Left lobe of liver (tissue), 2 donors: ENCODE data around the gene CHMP6. TPM values are rescaled to one million over a fixed set of nuclear protein-coding genes. Genes with fewer than 3 reads are reported as not detected.

Experiments
- ATAC-seq: fragments of 200-7000 bp; cut with Tn5 transposase; one replicate; pipeline ENCODE4 v1.9.1; 2020; ENCODE audit warnings: mild to moderate bottlenecking, moderate library complexity
- DNase-seq: peaks from one replicate; pipeline ENCODE4 v3.0.0-alpha.2; 2020; ENCODE audit warnings: low spot score
- total RNA-seq: library from RNA; stranded (reverse); gene quantifications from one replicate; pipeline ENCODE4 v1.2.1, GENCODE V29; 2021
- donor health status: DM: no; HTN: no; CAD: no; lungs with moderate emphysema.
- donor health status: DM: no; HTN: yes; CAD: no.

CHMP6 gene
- total RNA-seq, 1 donor from 2014 or later: 16.5 TPM

DNA sequence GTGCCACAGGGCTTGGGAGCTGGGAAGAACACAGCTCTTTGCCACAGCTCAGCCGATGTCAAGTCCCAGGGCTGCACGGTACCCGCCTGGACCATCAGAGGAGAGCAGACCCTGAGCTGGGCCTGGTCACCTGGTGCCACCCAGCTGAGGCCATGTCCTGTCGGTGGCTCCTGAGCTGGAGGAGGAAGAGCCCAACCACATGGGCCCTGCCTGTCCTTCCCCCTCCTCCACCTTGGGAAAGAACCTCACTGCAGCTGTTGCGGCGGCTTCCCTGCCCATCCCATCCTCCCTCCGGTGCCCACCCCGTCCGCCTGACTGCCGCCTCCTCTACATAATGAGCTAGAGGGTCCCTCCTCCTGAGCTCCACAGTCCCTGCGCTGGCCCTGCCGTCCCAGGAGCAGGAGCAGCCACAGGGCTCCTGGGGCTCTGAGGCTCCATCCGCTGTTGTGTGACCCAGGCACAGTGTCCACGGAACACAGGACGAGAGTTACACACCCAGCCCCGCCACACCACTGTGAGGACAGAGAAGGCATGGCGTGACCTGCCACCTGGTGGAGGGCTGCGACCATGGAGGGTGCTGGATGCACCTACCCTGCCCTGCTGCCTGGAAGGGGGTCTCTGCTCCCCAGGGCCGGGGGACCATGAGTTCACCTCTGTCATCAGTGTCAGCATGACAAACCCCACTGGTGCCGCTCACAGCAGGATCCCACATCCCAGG, 21.4 kb upstream of the CHMP6 start:
- DNase-seq (no peak), ATAC-seq (peak; percentile 62)

DNA sequence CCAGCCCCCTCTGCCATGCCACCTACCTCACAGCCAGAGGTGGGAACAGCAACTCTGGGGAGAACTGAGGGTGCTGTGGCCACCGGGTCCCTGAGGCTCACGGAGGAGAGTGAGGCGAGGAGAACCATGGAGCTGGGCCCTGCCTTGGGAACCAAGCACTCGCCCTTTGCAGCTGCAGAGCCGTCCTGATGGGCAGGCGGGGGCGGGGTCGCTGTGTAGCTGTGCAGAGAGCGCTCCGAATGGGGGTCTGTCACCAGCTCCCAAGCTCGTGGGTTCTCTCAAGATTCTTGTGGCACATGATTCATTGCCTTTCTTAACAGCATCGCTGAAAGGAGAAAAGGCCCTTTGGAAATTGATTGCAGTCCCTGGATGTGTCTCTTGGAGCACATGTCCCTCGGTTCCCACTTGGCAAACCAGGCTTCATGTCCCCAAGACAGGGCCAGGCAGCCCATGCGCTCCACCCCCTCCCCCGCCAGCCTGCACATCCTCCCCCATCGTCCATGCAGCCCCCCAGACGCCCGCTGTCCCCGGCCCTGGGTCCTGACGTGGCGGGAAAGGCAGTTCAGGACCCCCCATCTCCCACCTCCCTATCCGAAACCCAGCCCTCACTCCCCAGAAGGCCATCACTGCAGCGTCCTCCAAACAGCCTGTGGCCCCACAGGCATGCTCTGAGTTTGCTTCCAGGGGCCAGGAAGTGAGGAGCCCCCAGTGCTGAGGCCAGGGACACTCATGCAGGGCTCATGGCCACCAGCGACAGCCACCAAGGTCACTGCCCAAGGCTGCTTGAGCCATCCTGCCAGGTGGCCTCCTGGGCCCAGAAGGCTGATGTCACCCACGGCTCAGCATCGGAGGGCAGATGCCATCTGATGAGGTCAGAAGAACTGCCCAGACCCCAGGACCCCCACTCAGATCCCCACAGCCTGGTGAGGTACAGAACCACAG, 20.6 kb upstream of the CHMP6 start:
- no peak for DNase-seq
- ATAC-seq: no peak

DNA sequence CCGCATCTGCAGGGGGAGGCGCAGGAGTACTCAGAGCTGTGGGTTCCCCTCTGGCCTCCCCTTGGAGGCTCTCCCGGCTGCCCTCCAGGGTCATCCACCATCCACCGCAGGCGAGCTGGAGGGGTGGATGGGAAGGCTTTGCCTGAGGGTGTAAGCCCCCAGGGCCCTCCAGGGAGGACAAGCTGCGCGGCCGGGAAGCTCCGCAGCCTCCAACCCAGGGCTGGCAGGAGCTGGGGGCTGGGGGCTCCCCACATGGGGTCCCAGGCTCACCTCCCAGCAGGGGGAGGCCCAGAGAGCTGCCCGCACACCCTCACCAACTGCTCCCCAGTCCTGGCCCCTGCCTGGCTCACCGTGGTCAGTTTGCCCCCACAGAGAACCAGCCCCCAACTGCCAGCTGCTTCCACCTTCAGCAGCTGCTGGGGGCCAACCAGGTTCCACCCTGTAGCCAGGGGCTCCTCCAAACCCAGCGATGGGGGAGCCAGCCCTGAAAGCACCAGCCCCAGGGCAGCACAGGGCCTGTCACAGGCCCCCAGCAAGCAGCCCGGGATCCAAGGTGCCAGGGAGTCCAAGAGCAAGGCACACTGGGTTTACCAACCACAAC, 19.8 kb upstream of the CHMP6 start:
- DNase-seq (no peak), ATAC-seq (no peak)

DNA sequence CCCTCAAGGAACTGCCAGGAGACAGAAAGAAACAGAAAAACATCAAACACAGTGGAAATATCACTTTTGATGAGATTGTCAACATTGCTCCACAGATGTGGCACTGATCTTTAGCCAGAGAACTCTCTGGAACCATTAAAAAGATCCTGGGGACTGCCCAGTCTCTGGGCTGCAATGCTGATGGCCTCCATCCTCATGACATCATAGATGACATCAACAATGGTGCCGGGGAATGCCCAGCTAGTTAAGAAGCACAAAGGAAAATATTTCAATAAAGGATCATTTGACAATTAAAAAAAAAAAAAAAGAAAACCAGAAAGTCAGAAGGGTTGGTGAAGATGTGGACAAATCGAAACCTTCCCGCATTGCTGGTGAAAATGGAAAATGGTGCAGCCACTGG, 14.9 kb upstream of the CHMP6 start:
- DNase-seq: no peak
- no peak for ATAC-seq

DNA sequence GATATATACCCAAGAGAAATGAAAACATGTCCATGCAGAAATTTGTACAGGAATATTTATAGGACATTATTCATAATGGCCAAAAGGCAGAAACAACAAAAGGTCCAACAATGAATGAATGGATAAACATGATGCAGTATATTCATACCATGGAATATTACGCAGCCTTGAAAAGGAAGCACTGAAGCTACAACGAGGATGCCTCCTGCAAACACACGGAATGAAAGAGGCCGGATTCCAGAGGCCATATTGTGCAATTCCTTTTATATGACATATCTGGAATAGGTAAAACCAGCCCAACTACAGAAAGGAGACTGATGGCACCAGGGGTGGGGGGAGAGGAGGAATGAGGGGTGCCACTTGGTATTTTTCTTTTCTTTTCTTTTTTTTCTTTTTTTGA, 14.5 kb upstream of the CHMP6 start:
- ATAC-seq: no peak
- no peak for DNase-seq

DNA sequence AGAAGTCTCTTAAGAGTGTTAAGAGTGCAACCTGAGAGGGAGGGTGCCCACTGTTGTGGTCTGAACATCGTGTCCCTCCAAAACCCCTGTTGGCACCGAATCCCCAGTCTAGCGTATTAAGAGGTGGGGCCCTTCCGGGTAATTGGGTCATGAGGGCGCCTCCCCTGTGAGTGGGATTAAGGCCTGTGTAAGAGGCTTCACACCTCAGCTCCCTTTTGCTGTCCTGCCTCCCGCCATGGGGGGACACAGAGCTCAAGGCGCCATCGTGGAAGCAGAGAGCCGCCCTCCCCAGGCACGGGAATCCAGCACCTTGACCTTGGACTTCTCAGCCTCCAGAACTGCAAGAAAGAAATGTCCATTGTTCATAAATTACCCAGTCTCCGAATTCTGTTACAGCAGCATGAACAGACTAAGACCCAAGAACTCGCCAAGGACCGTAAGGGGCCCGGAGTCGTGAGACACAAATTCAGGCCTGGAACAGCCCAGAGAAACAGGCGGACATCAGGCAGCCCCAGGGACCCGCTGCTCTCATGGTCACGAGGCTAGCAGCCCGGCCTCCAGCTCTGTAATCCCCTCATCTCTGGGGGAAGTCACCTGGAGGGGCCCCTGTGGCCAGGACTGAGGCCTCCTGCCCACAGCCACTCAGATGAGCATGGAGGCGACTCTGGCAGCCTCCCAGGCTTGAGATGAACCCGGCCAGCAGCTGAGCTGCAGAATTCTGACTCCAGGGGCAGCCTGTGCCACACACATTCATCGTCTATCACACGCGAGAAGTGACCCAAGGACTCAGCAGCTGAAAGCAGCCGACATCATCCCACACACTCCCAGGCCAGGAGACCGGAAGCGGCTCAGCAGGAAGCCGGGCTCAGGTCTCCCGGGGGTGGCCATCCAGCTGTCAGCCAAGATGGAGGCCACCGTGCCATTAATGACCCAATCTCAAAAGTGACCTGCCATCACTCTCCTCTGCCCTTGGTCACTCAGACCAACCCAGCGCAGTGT, 12.8 kb upstream of the CHMP6 start:
- ATAC-seq (no peak), DNase-seq (no peak)

DNA sequence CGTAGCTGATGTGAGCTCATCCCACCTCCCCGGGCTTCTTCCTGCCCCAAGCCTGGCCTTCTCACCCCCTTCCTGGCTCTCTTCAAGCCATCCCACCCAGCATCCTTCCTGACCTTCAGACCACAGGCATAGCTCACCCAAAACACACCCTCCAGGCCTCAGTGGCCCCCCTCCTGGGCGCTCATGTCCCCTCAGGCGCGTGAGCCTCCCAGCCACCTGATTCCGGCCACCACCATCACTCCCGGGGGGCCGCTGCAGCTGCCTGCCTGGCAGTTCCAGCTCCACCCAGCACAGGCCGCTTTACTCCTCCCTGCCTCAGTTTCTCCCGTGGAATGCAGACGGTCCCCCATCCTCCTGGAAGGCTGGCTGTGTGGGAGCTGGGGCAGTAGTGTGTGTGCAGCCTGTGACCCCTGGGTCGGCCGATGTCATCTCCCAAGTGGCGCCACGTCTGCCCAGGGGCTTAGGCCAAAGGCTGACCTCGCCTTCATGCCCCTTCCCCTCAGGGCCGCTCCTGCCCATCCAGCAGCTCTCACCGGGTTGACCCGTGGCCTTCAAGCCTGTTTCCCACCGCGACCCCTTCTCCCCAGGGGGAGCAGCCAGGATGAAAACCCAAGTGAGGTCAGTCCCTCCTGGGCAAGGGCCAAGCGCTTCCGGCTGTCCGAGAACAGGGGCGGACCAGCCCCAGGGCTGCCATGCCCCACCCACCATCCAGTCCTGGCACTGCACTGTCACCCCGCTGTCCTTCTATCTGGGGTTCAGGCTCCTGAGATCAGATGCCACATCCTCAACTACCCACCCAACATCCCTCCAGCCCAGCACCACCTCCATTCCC, 11.9 kb upstream of the CHMP6 start:
- DNase-seq (no peak), ATAC-seq (no peak)

DNA sequence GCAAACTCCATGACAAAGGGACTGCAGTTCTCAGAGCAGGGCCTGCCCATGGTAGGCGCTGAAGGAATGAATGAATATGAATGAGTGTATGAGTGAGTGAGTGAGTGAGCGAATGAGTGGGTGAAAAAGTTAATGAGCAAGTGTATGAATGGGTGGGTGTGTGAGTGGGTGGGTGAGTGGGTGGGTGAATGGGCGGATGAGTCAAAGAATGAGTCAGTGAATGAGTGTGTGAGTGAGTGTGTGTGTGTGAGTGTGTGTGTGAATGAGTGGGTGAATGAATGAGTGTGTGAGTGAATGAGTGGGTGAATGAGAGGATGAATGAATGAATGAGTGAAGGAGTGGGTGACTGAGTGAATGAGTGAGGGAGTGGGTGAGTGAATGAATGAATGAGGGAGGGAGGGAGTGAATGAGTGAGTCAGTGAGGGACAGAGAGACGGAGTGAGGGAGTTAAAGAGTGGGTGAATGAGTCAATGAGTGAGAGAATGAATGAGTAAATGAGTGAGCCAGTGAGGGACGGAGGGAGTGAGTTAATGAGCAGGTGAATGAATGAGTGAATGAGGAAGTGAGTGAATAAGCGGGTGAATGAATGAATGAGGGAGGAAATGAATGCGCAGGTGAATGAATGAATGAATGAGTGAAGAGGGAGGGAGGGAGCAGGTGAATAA, 11.1 kb upstream of the CHMP6 start:
- ATAC-seq (no peak), DNase-seq (no peak)

DNA sequence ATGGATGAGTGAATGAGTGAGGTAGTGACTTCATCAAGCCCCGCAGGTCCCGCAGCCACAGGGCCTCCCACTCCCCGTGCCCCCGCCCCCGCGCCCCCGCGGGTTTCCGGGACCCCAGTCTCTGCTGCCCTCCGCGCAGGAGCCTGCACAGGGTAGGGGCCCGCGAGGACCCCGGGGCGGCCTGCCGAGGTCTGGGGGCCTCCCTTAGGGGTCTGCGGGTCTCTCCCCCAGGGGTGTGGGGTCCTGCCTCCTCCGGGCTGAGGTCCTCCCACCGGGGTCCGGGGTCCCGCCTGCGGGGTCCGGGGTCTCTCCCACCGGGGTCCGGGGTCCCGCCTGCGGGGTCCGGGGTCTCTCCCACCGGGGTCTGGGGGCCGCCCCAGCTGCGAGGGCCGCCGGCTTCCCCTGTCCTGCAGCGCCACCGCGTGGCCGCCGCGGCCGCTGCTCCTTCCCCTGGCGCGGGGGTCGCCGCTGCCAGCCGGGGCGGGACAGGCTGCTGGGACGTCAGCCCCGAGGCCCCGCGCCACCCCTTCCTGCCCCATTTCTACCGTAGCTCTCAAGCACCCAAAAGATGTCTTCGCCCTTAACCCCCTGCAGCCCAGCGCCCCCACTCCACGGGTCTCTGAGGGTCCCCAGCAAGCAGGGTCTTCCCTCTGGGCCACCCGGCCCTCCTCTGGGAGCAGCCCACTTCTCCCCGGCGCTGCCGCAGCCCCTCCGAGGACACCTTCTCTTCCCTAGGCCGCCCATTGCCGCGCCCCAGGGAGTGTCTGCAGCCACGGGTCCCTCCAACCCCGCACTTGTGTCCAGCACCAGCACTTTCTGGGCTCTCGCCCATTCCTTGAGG, 10.4 kb upstream of the CHMP6 start:
- peak; percentile 55 for ATAC-seq
- DNase-seq: no peak

DNA sequence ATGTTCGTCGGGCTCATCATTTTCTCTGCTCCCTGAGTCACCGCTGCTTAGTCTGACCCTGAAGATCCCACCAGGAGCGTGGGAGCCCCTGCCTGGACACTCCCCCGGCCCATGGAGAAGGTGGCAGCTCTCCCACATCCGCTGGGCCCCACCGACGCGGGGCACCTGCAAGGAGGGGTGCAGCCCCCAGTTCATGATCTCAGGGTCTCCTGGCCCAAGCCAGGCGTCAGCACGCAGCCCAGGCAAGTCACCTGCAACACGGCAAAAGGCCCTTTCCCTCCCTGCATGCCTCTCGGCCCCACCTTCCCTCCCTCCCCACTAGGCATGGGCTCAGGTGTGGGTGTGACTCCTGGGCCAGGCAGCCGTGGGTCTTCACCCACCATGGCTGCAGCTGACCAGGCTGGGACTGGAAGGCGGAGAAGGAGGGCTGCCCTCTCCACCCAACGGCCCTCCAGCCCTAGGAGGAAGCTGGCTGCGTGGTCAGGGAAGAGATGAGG, 9.7 kb upstream of the CHMP6 start:
- ATAC-seq (peak; percentile 5), DNase-seq (no peak)

DNA sequence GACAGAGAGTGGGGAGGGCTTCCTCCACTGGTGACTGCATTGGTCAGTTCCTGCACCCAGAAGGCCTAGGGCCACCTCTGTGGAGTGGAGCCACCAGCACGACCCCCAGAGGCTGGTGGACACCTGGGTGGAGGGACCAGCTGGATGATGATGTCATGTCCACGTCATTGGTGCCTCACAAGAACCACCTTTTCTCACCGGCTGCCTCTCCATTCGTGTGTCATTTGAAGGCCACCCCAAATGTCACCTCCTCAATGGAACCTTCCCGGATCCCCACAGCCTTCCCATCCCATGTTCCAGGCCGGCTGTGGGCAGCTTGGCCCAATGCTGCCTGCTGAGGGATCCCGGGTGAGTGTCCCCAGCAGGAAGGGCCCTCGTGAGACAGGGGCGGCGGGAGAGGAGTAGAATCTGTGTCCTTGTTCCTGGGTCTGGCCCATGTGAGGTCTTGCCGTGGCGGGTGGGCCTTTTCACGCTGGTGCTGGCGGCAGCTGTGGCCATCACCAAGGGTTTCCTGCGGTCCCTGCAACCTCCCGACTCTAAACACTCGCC, 9.1 kb upstream of the CHMP6 start:
- DNase-seq: no peak
- no peak for ATAC-seq

DNA sequence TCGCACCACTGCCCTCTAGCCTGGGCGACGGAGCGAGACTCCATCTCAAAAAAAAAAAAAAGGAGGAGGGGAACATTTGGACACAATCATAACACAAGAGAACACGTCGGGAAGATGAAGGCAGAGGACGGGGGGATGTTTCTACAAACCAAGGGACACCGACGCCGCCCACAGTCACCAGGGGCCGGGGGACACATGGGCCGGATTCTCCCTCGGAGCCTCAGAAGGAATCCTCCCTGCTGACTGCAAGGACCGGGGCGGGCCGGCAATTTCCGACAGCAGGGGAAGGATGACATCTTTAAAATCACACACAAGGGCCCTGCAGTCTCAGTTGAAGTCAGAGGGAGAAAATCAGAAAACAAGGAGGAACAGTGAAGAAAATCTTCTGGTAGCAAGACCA, 8.1 kb upstream of the CHMP6 start:
- DNase-seq (no peak), ATAC-seq (no peak)

DNA sequence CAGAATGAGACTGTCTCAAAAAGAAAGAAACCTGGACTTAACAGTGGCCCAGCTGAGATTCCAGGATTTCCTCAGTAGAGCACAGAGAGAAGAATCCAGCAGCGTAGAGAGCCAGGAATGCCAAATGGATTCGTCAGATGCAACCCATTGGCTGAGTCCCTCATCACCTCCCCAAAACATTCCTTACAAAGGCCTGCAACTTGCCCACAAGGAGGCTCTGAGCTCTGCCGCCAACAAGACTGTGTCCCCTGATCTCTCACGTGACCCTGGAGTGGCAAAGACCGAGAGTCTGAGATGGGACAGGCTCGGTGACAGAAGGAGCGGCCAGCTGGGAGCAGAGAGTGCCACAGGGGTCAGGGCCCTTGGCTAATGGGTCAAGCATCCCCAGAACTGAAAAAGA, 6.9 kb upstream of the CHMP6 start:
- ATAC-seq (no peak), DNase-seq (no peak)

DNA sequence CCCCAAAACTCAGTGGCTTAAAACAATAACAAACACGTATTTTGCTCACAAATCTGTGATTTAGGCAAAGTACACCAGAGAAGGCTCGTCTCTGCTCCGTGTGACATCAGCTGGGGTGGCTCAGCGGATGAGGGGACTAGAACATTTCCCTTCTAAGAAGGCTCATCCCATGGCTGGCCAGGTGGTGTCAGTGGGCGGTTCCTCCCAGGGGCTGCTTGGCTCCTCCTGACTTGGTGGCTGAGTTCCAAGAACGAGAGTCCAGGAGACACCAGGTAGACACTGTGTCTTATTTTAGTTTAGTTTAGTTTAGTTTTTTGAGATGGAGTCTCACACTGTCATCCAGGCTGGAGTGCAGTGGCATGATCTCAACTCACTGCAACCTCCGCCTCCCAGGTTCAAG, 5.6 kb upstream of the CHMP6 start:
- ATAC-seq: no peak
- DNase-seq: no peak

DNA sequence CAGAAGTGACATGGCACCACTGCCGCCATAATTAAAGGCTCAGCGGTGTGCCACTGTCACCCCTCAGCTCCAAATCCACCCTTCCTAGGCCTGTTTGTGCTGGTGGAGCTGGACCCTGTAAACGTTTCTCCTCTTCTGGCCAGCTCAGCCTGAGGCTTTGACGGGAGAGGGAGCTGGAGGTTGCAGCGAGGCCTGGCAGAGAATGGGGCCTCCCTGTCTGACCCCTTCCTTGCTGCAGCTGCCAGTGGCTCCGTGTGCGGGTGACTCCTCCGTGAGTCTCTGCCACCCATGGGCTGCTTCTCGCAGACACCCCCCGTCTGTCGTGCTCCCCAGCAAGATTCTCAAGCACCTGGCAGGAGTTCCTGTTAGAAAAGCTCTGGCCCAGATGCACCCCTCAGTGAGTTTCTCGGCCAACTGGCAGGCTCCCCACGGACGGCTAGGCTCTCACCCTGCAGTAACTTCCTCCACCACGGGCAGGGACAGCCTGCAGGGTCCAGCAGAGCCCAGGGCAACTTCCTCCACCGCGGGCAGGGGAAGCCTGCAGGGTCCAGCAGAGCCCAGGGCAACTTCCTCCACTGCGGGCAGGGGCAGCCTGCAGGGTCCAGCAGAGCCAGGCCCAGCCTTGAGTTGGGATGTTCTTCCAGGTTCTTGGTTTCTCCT, 4.7 kb upstream of the CHMP6 start:
- ATAC-seq: no peak

DNA sequence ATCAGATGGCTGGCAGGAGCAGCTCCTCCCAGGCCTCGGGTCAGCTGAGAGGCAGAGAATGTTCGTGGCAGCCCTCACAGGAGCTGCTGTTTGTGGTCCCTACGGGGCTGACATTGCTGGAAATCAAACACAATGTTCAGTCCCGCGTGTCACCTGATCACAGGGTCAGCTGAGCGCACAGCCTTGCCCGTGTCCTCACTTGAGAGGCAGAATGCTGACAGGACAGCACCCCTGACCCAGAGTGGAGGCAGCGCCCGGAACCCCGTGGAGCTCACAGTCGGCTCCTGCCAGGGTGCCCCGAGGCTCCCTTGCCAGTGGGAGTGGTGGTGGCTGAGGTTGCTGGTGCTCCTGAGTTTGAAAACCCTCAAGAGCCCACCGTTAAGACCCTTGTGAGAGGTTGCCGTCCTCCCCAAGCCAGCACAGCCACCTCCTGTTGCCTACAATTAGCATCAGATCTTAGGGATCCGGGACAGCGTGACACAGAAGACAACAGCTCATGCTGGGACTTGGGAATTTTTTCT, 3.6 kb upstream of the CHMP6 start:
- DNase-seq: no peak

More for the DNA sequence above, 4.7 kb upstream of the CHMP6 start:
- no peak for DNase-seq

DNA sequence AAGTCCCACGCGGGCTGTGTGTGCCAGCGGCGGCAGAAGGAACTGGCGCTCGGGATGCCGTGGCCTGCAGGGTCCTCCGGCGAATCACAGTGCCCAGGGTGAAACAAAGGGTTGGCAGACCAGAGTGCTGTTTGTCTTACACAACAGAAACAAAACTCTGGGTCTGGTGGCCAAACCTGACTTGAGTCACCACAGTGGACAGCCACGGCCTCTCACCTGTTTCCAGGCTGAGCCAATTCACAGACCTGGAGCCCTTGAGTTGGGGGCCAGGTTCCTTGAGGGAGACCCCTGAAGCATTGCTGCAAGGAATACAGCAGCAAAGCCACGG, 2.1 kb upstream of the CHMP6 start:
- DNase-seq: no peak

More for the DNA sequence above, 3.6 kb upstream of the CHMP6 start:
- ATAC-seq: peak; percentile 1

More for the DNA sequence above, 2.1 kb upstream of the CHMP6 start:
- ATAC-seq: peak; percentile 32
